OCI-LY7 (cell line): ENCODE data around the gene CORO7. TPM values are rescaled to one million over a fixed set of nuclear protein-coding genes. Genes with fewer than 3 reads are reported as not detected.

ENCODE experiments used
- BruUV-seq: library from RNA; stranded (reverse); fragments of 400-500 nt; replicated peaks from 2 replicates; lab custom pipeline; 2021; lab: Mats Ljungman, UMichigan
- CTCF ChIA-PET: fragments of 300-600 bp; sonication (Branson Sonifier 250); formaldehyde crosslinking; loops from one replicate; lab custom pipeline; 2022; ENCODE audit warnings: antibody characterized with exemption; ENCODE audit not compliant: unreplicated experiment; lab: Charles Lee
- POLR2A ChIA-PET: fragments of 300-600 bp; sonication (Branson Sonifier 250); formaldehyde crosslinking; loops from one replicate; lab custom pipeline; 2022; ENCODE audit warnings: antibody characterized with exemption; lab: Charles Lee
- DNase-seq: peaks from one replicate; pipeline ENCODE4 v3.0.0-alpha.2; 2015; ENCODE audit warnings: low spot score
- H2AFZ ChIP-seq: fragments of 200-600 bp; sonication (generic), shearing (Covaris generic); 2 replicates; pipeline ENCODE4 v1.6.1; 2014; ENCODE audit warnings: mild to moderate bottlenecking, antibody characterized with exemption, low read length, moderate library complexity
- H3K27ac ChIP-seq: fragments of 200-600 bp; sonication (generic); 2 replicates; pipeline ENCODE4 v1.5.1; 2014; ENCODE audit warnings: mixed run types, low read depth, mild to moderate bottlenecking, moderate library complexity, low read length, inconsistent platforms; ENCODE audit not compliant: poor library complexity, severe bottlenecking
- H3K36me3 ChIP-seq: fragments of 200-600 bp; sonication (generic); 2 replicates; pipeline ENCODE4 v1.6.1; 2014; ENCODE audit warnings: mild to moderate bottlenecking, antibody characterized with exemption, low read length, moderate library complexity, mixed read lengths; ENCODE audit not compliant: insufficient read depth
- H3K4me1 ChIP-seq: fragments of 200-600 bp; sonication (generic); 2 replicates; pipeline ENCODE4 v1.5.1; 2014; ENCODE audit warnings: mild to moderate bottlenecking, low read length; ENCODE audit not compliant: insufficient read depth, poor library complexity, severe bottlenecking
- H3K4me2 ChIP-seq: fragments of 200-600 bp; sonication (generic); 2 replicates; pipeline ENCODE4 v1.6.1; 2014; ENCODE audit warnings: mild to moderate bottlenecking, low read length
- H3K4me3 ChIP-seq: fragments of 200-600 bp; sonication (generic); 2 replicates; pipeline ENCODE4 v1.5.1; 2014; ENCODE audit warnings: mild to moderate bottlenecking, low read depth, low read length; ENCODE audit not compliant: poor library complexity, severe bottlenecking
- H3K79me2 ChIP-seq: fragments of 200-600 bp; sonication (generic); 2 replicates; pipeline ENCODE4 v1.6.1; 2016; ENCODE audit warnings: low read depth, mild to moderate bottlenecking, low read length, moderate library complexity, mixed read lengths; ENCODE audit not compliant: insufficient read depth
- H3K9me2 ChIP-seq: fragments of 200-600 bp; sonication (generic); 2 replicates; pipeline ENCODE4 v1.6.1; 2016; ENCODE audit warnings: mild to moderate bottlenecking, low read length, mixed read lengths; ENCODE audit not compliant: insufficient read depth
- H3K9me3 ChIP-seq: fragments of 200-600 bp; sonication (generic); 2 replicates; pipeline ENCODE4 v1.6.1; 2014; ENCODE audit warnings: mild to moderate bottlenecking, mixed run types, low read length, mixed read lengths
- H4K20me1 ChIP-seq: fragments of 200-600 bp; sonication (generic); 2 replicates; pipeline ENCODE4 v1.6.1; 2014; ENCODE audit warnings: mild to moderate bottlenecking, antibody characterized with exemption, low read length, moderate library complexity, mixed read lengths; ENCODE audit not compliant: insufficient read depth
- CTCF ChIP-seq: fragments of 200-600 bp; sonication (generic); conservative IDR thresholded peaks from 2 replicates; pipeline ENCODE4 v1.5.1; 2014; ENCODE audit warnings: mild to moderate bottlenecking, antibody characterized with exemption, low read length, moderate library complexity, mixed read lengths
- EZH2phosphoT487 ChIP-seq: fragments of 200-600 bp; sonication (generic); IDR thresholded peaks from 2 replicates; pipeline ENCODE4 v1.6.1; 2018; ENCODE audit warnings: low read depth, borderline replicate concordance, mild to moderate bottlenecking, mixed run types, antibody characterized with exemption, low read length, moderate library complexity, mixed read lengths
- intact Hi-C: fragments of 100-400 bp; cut with micrococcal nuclease; formaldehyde crosslinking; loops from one replicate; pipeline ENCODE4 v1.10.0; 2022; ENCODE audit not compliant: unreplicated experiment
- total RNA-seq, 2 experiments: library from RNA; depleted of rRNA in 1 of 2; stranded (reverse); fragments of >200 nt in 1 of 2; shearing (Covaris generic) in 1 of 2; gene quantifications; 2 replicates each; pipeline ENCODE4 v1.2.3, GENCODE V29; 2014 to 2022

CORO7 gene
- total RNA-seq, 2 experiments from 2014 or later = 77.2 to 112 TPM

DNA sequence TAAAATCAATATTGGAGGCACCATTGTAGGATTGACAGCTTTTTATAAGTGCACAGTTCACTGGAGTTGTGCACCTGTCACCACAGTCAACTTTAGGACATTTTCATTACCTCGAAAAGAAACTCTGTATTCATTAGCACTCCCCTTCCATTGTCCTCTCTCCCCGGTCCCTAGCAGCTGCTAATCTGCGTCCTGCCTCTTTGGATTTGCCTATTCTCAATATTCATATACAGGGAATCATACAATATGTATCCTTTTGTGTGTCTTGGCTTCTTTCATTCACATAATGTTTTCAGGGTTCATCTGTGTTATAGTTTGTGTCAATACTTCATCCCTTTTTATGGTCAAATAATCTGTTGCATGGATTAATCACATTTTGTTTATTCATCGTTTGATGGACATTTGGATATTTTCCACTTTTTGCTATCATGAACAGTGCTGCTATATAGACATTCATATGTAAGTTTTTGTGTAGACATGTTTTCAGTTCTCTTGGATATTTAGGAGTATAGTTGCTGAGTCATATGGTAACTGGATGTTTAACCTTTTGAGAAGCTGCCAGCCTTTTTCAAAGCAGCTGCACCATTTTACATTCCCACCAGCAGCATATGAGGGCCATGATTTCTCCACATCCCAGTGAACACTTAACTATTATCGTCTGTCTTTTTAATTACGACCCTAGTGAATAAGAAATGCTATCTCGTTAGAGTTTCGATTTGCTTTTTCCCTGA, 19.1 kb upstream of the CORO7 start:
- ChIA-PET POLR2A (interaction anchor here (0.5 kb wide), 1 partner anchor 675 kb away, joined by 4 read pairs; no protein-coding TSS in a partner anchor), CTCF (no interaction called here)
- TF ChIP-seq CTCF (no peak), EZH2phosphoT487 (no peak)
- Histone ChIP-seq H3K9me2 (no peaks in the 10 kb centered on the region), H4K20me1 (0 out of 2 replicates have a peak, but pooled peaks cover 9% of the 10 kb centered on the region), H3K4me1 (no peaks in the 10 kb centered on the region), H3K9me3 (no peaks in the 10 kb centered on the region), H2AFZ (no peak overlapping the region), H3K4me3 (no peak overlapping the region), H3K27ac (no peak overlapping the region), H3K79me2 (peaks cover 14% of the 10 kb centered on the region), H3K4me2 (no peak overlapping the region), H3K36me3 (peaks cover 96% of the 10 kb centered on the region)
- intact Hi-C loops = no loop called here
- DNase-seq = no peak
- no TSS peak for BruUV-seq

DNA sequence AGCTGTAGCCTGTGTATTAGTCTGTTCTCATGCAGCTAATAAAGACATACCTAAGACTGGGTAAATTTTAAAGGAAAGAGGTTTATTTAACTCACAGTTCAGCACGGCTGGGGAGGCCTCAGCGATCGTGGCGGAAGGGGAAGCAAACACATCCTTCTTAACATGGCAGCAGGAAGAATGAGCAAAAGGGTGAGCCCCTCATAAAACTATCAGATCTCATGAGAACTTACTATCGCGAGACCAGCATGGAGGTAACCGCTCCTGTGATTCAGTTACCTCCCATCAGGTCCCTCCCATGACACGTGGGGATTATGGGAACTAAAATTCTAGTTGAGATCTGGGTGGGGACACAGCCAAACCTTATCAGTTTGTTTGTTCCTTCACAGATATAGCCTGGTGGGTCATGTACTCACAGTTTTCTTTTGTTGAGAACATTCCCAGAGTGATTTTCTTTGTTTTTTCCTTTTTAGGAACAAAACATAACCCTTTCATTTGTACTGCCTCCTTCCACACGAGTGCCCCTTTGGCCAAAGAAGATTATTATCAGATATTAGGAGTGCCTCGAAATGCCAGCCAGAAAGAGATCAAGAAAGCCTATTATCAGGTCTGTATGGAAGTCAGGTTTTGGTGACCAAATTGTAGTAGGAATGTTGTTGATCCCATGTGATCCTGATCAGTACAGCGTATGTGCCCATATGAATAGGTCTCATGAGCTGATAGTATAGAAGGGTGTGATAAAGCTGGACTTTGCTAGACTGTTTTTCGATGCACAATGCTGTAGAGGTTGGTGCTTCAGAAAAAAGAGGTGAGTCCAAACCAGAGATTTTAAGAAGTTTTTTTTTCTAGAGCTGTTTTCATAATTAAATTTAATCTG, 17.8 kb upstream of the CORO7 start:
- no TSS peak for BruUV-seq
- Histone ChIP-seq H3K36me3 (peaks cover 97% of the 10 kb centered on the region), H3K4me3 (no peak overlapping the region), H3K4me1 (no peaks in the 10 kb centered on the region), H3K79me2 (peaks cover 28% of the 10 kb centered on the region), H3K9me2 (no peaks in the 10 kb centered on the region), H4K20me1 (0 out of 2 replicates have a peak, but pooled peaks cover 9% of the 10 kb centered on the region), H3K27ac (no peak overlapping the region), H3K9me3 (no peaks in the 10 kb centered on the region), H2AFZ (no peak overlapping the region), H3K4me2 (no peak overlapping the region)
- DNase-seq = no peak
- ChIA-PET CTCF (no interaction called here), POLR2A (no interaction called here)
- intact Hi-C loops = no loop called here
- no peak for TF ChIP-seq CTCF
- no peak for TF ChIP-seq EZH2phosphoT487
